Osteoblast (primary cell): ENCODE measurements around the gene ZNF296. TPM values are rescaled to one million over a fixed set of nuclear protein-coding genes. Genes with fewer than 3 reads are reported as not detected.

Experiments used
- DNase-seq: peaks from one replicate; pipeline ENCODE4 v3.0.0; 2011; ENCODE audit warnings: low spot score, mixed read lengths; ENCODE audit not compliant: insufficient read length; ENCODE audit errors: missing footprints
- H2AFZ ChIP-seq: 2 replicates; pipeline ENCODE4 v1.6.0; 2011; ENCODE audit warnings: mild to moderate bottlenecking, low read length
- H3K27ac ChIP-seq: 2 replicates; pipeline ENCODE4 v1.5.1; 2011; ENCODE audit warnings: mild to moderate bottlenecking, low read depth, low read length, moderate library complexity
- H3K27me3 ChIP-seq: 2 replicates; pipeline ENCODE4 v1.6.0; 2012; ENCODE audit warnings: mild to moderate bottlenecking, control low read depth, inconsistent platforms, low read length, moderate library complexity; ENCODE audit not compliant: insufficient read depth
- H3K36me3 ChIP-seq: 2 replicates; pipeline ENCODE4 v1.5.1; 2011; ENCODE audit warnings: mild to moderate bottlenecking, low read length, control low read depth, moderate library complexity; ENCODE audit not compliant: insufficient read depth
- H3K4me1 ChIP-seq: 2 replicates; pipeline ENCODE4 v1.5.1; 2011; ENCODE audit warnings: mild to moderate bottlenecking, low read length, control low read depth, moderate library complexity; ENCODE audit not compliant: insufficient read depth
- H3K4me2 ChIP-seq: 2 replicates; pipeline ENCODE4 v1.6.0; 2011; ENCODE audit warnings: mild to moderate bottlenecking, low read length; ENCODE audit not compliant: insufficient read depth
- H3K4me3 ChIP-seq: fragments of 200-600 bp; sonication (generic); 3 replicates; pipeline ENCODE4 v1.5.1; 2012; ENCODE audit warnings: mild to moderate bottlenecking, low read length, inconsistent platforms; ENCODE audit not compliant: insufficient read depth
- H3K79me2 ChIP-seq: 2 replicates; pipeline ENCODE4 v1.6.0; 2012; ENCODE audit warnings: mild to moderate bottlenecking, low read length, control low read depth, inconsistent platforms; ENCODE audit not compliant: insufficient read depth
- H3K9me3 ChIP-seq: 2 replicates; pipeline ENCODE4 v1.5.1; 2011; ENCODE audit warnings: low read depth, low read length, control low read depth
- H4K20me1 ChIP-seq: 2 replicates; pipeline ENCODE4 v1.6.0; 2012; ENCODE audit warnings: mild to moderate bottlenecking, low read length, control low read depth; ENCODE audit not compliant: insufficient read depth
- total RNA-seq: library from RNA; depleted of rRNA; stranded (reverse); fragments of >200 nt; gene quantifications from 2 replicates; pipeline ENCODE4 v1.2.3, GENCODE V29; 2012
- TF ChIP-seq, protein P1 (sequence below): IDR thresholded peaks from 2 replicates; pipeline ENCODE4 v1.5.1; 2011; ENCODE audit warnings: mild to moderate bottlenecking, low read depth, low read length, moderate library complexity; ENCODE audit errors: extremely low read depth

ZNF296 gene
- total RNA-seq, 1 donor, result not detected

DNA sequence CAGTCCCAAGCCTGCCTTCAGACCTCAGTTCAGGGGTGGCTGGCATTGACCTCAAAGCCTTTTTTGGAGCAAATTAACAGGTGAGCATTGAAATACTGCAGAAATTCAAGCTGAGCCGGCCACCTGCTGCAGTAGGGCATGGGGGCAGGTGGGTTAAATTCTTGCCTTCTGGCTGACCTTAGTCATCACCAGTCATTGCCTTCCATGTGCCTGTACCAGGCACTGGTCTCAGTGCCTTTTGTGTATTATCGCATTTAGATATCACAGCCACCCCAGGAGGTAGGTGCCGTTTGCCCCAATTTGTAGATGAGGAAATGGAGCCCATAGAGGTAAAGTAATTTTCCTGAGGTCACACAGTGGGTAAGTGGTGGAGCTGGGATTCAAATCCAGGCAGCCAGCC is 23.9 kb upstream of the ZNF296 start:
- Histone ChIP-seq H3K9me3 (no peaks in the 10 kb centered on the region), H3K27me3 (no peaks in the 10 kb centered on the region), H3K36me3 (no peaks in the 10 kb centered on the region), H3K79me2 (peaks cover 100% of the 10 kb centered on the region), H3K4me1 (peaks cover 36% of the 10 kb centered on the region), H2AFZ (no peak overlapping the region), H3K4me3 (no peak overlapping the region), H3K4me2 (no peak overlapping the region), H3K27ac (peak overlapping the region; percentile 17), H4K20me1 (peaks cover 92% of the 10 kb centered on the region)
- DNase-seq, result no peak
- TF ChIP-seq, protein P1, sequence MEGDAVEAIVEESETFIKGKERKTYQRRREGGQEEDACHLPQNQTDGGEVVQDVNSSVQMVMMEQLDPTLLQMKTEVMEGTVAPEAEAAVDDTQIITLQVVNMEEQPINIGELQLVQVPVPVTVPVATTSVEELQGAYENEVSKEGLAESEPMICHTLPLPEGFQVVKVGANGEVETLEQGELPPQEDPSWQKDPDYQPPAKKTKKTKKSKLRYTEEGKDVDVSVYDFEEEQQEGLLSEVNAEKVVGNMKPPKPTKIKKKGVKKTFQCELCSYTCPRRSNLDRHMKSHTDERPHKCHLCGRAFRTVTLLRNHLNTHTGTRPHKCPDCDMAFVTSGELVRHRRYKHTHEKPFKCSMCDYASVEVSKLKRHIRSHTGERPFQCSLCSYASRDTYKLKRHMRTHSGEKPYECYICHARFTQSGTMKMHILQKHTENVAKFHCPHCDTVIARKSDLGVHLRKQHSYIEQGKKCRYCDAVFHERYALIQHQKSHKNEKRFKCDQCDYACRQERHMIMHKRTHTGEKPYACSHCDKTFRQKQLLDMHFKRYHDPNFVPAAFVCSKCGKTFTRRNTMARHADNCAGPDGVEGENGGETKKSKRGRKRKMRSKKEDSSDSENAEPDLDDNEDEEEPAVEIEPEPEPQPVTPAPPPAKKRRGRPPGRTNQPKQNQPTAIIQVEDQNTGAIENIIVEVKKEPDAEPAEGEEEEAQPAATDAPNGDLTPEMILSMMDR, result no peak

DNA sequence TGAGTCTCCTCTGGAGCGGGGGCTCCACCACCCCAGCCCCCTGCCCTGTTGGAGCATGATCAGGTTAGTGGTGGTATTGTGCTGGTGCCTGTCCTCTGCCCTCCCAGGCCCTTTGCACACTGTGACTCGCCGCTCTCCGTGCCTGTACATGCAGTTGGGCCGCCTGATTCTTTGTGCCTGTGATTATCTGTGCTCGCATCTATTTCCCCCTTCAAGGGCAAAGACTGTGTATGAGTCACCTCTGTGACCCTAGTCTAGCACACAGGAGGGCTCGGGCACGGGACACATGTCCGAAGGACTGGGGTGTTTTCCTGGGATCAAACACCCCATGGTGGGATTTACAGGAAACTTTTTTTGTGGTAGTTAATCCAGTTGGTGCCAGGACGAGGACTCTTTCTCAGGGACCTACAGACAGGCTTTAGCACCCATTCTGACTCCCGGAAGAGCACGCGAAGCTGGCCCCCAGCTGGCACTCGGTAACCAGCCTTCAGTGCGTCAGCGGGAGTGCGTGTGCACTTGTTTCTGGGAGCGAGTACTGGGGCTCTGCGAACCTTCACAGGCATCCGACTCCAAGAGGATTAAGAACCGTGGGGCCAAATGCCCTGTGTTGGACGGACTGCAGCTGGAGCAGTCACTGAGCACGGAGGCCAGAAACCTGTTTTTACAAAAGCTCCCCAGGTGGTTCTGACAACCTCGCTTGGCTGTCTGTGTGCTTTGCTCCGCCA is 23.4 kb upstream of the ZNF296 start:
- no peak overlapping the region for H3K4me2 ChIP-seq
- no peak overlapping the region for H2AFZ ChIP-seq
- TF ChIP-seq, protein P1, result no peak
- no peak overlapping the region for H3K4me3 ChIP-seq
- no peaks in the 10 kb centered on the region for H3K36me3 ChIP-seq
- H3K27me3 ChIP-seq, result no peaks in the 10 kb centered on the region
- H3K79me2 ChIP-seq, result peaks cover 100% of the 10 kb centered on the region
- H3K4me1 ChIP-seq, result peaks cover 41% of the 10 kb centered on the region
- no peaks in the 10 kb centered on the region for H3K9me3 ChIP-seq
- H3K27ac ChIP-seq, result peak overlapping the region; percentile 94
- peaks cover 92% of the 10 kb centered on the region for H4K20me1 ChIP-seq
- no peak for DNase-seq

DNA sequence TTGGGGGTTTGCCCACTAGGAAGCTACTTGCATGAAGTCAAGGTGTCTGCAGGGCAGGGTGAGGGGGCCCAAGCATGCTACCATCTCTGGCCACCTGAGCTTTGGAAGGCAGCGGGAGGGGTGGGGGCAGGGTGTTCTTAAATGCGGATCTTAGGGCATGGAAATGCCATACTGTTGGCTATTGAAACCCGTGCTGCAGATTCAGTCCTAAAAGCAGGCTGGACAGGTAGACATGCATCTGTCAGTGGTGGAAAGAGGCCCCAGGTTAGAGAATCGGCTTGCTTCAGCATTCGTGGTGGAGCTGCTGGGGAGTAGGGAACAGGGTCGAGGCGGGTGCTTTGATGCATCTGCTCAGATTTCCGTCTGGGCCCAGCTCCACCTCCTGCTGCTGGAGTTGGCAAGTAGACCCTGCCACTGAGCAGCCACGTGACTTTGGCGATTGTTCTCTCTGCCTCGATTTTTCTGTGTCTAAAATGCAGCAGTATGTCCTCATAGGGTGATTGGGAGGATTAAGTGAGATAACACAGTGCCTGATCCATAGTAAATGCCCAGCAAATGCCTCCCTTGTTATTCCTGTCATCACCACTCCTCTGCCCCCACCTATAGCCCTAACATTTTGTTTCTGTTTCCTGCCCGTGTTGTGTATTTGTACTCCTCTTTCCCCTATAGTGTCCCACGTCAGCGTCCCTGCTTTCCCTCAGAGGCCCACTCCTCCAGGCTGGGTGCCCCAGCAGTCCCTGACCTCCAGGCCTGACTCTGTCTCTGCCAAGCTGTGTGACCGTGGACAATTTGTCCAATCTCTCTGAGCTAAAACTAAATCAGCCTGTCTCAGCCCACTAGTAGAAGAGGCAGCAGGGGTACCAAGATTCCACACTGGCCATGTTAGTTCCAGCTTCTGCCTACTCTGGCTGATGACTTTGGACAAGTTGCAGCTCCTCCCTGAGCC is 22.5 kb upstream of the ZNF296 start:
- DNase-seq, result no peak
- Histone ChIP-seq H3K4me2 (peak overlapping the region; percentile 74), H3K4me1 (peaks cover 48% of the 10 kb centered on the region), H3K4me3 (peak overlapping the region; percentile 22), H3K36me3 (no peaks in the 10 kb centered on the region), H2AFZ (no peak overlapping the region), H3K27me3 (no peaks in the 10 kb centered on the region), H3K27ac (peak overlapping the region; percentile 94), H3K79me2 (peaks cover 100% of the 10 kb centered on the region), H4K20me1 (peaks cover 92% of the 10 kb centered on the region), H3K9me3 (no peaks in the 10 kb centered on the region)
- TF ChIP-seq, protein P1, result no peak
